GM19455 (cell line): ENCODE measurements around the gene ME1.
A peak's percentile ranks its signal among the peaks of the same experiment; 100 is the strongest.
"Not testable (repeated sequence)": the region's sequence is repeated elsewhere in the genome, so short reads cannot be mapped to it uniquely, and the experiment has no call there.

Experiments used
- ATAC-seq: cut with Tn5 transposase; IDR thresholded peaks from one replicate; pipeline ENCODE4 v1.9.1; 2021; ENCODE audit not compliant: unreplicated experiment

ME1 gene

GRCh38 chr6:83260577-83260976, 170.3 kb downstream of the ME1 start:
- ATAC-seq: no peak

- no peak for ATAC-seq
These were observed 172.3 kb downstream of the ME1 start for GRCh38 chr6:83258517-83258916.

GRCh38 chr6:83257791-83258190, 173.1 kb downstream of the ME1 start:
- ATAC-seq: no peak

- not testable (repeated sequence) for ATAC-seq
These were observed 174.1 kb downstream of the ME1 start for GRCh38 chr6:83256719-83257118.

GRCh38 chr6:83252719-83253118, 178.1 kb downstream of the ME1 start:
- ATAC-seq: no peak

- ATAC-seq: no peak
These were observed 180.6 kb downstream of the ME1 start for GRCh38 chr6:83250235-83250634.

- ATAC-seq: no peak
These were observed 183.4 kb downstream of the ME1 start for GRCh38 chr6:83247471-83247870.

GRCh38 chr6:83231146-83231545, 199.7 kb downstream of the ME1 start:
- no peak for ATAC-seq

GRCh38 chr6:83226517-83226916, 204.3 kb downstream of the ME1 start:
- ATAC-seq: no peak

- no peak for ATAC-seq
These were observed 208.9 kb downstream of the ME1 start for GRCh38 chr6:83221889-83222479.

- no peak for ATAC-seq
These were observed 209.6 kb downstream of the ME1 start for GRCh38 chr6:83221276-83221675.

- no peak for ATAC-seq
These were observed 210.7 kb downstream of the ME1 start for GRCh38 chr6:83220121-83220520.

GRCh38 chr6:83218646-83219045, 212.2 kb downstream of the ME1 start:
- no peak for ATAC-seq

GRCh38 chr6:83216806-83217205, 214.0 kb downstream of the ME1 start:
- no peak for ATAC-seq

- ATAC-seq: peak; percentile 100
These were observed 215.5 kb downstream of the ME1 start for GRCh38 chr6:83215131-83216047.

GRCh38 chr6:83202031-83202430, 228.8 kb downstream of the ME1 start:
- no peak for ATAC-seq

- ATAC-seq: no peak
These were observed 231.0 kb downstream of the ME1 start for GRCh38 chr6:83199863-83200225.

- ATAC-seq: no peak
These were observed 231.5 kb downstream of the ME1 start for GRCh38 chr6:83199173-83199862.

GRCh38 chr6:83198486-83199172, 232.2 kb downstream of the ME1 start:
- ATAC-seq: no peak

GRCh38 chr6:83193747-83194566, 236.9 kb downstream of the ME1 start:
- peak; percentile 37 for ATAC-seq
